Hepatocyte (in vitro differentiated cells): ENCODE results near the gene ALAD. TPM values are rescaled to one million over a fixed set of nuclear protein-coding genes. Genes with fewer than 3 reads are reported as not detected.

Experiments used
- DNase-seq: peaks from one replicate; pipeline ENCODE4 v3.0.0-alpha.2; 2016; ENCODE audit warnings: low spot score
- H2AFZ ChIP-seq: fragments of 200-600 bp; sonication (generic); 2 replicates; pipeline ENCODE4 v1.6.0; 2016; ENCODE audit warnings: antibody characterized with exemption, mild to moderate bottlenecking
- H3K27ac ChIP-seq: fragments of 200-600 bp; sonication (generic); 2 replicates; pipeline ENCODE4 v1.5.1; 2016; ENCODE audit warnings: mild to moderate bottlenecking
- H3K27me3 ChIP-seq: fragments of 200-600 bp; sonication (generic); 2 replicates; pipeline ENCODE4 v1.6.1; 2016
- H3K36me3 ChIP-seq: fragments of 200-600 bp; sonication (generic); replicated peaks from 2 replicates; pipeline ENCODE4 v1.5.1; 2016; ENCODE audit warnings: low read depth; ENCODE audit not compliant: insufficient read depth
- H3K4me1 ChIP-seq: fragments of 200-600 bp; sonication (generic); 2 replicates; pipeline ENCODE4 v1.5.1; 2016; ENCODE audit warnings: mild to moderate bottlenecking, moderate library complexity; ENCODE audit not compliant: insufficient read depth
- H3K4me2 ChIP-seq: fragments of 200-600 bp; sonication (generic); 2 replicates; pipeline ENCODE4 v1.6.0; 2016
- H3K4me3 ChIP-seq: fragments of 200-600 bp; sonication (generic); 2 replicates; pipeline ENCODE4 v1.5.1; 2016; ENCODE audit warnings: mild to moderate bottlenecking
- H3K79me2 ChIP-seq: fragments of 200-600 bp; sonication (generic); 2 replicates; pipeline ENCODE4 v1.6.0; 2017; ENCODE audit warnings: mild to moderate bottlenecking
- H3K9me2 ChIP-seq: fragments of 200-600 bp; sonication (generic); replicated peaks from 2 replicates; pipeline ENCODE4 v1.6.0; 2017; ENCODE audit warnings: mild to moderate bottlenecking; ENCODE audit not compliant: insufficient read depth
- H3K9me3 ChIP-seq: fragments of 200-600 bp; sonication (generic); 2 replicates; pipeline ENCODE4 v1.5.1; 2016; ENCODE audit warnings: low read depth, mild to moderate bottlenecking
- H4K20me1 ChIP-seq: fragments of 200-600 bp; sonication (generic); 2 replicates; pipeline ENCODE4 v1.6.0; 2016; ENCODE audit warnings: mild to moderate bottlenecking; ENCODE audit not compliant: insufficient read depth, poor library complexity, severe bottlenecking
- EZH2 ChIP-seq: fragments of 200-600 bp; sonication (generic); IDR thresholded peaks from 2 replicates; pipeline ENCODE4 v1.6.1; 2016; ENCODE audit warnings: antibody characterized with exemption, mild to moderate bottlenecking, borderline replicate concordance
- EZH2phosphoT487 ChIP-seq: fragments of 200-600 bp; sonication (generic); IDR thresholded peaks from one replicate; pipeline ENCODE4 v1.6.1; 2018; ENCODE audit warnings: antibody characterized with exemption, mild to moderate bottlenecking, low read depth, moderate library complexity; ENCODE audit not compliant: unreplicated experiment, severe bottlenecking
- WGBS: methylation state at CpG from one replicate; pipeline ENCODE4 v1.1.6; 2016; ENCODE audit warnings: low lambda C conversion rate; ENCODE audit errors: missing lambda C conversion rate; 5-methylcytosine and 5-hydroxymethylcytosine counted together
- polyA plus RNA-seq: library from polyadenylated mRNA; unstranded; fragments of >200 nt; fragmentation: Nextera tagmentation; extraction: Ambion mirVana; gene quantifications from 2 replicates; pipeline ENCODE4 v1.2.1, GENCODE V29; 2016
- total RNA-seq: library from RNA; depleted of rRNA; stranded (reverse); fragments of >200 nt; gene quantifications from 2 replicates; pipeline ENCODE4 v1.2.3, GENCODE V29; 2014
- TF ChIP-seq, protein P1 (sequence below): fragments of 200-600 bp; sonication (generic); IDR thresholded peaks from 2 replicates; pipeline ENCODE4 v1.5.1; 2016; ENCODE audit warnings: antibody characterized with exemption, mild to moderate bottlenecking; ENCODE audit not compliant: poor library complexity

Gene ALAD
- total and polyA plus RNA-seq, 2 experiments from 2014 or later = 27.8 to 43.8 TPM

DNA sequence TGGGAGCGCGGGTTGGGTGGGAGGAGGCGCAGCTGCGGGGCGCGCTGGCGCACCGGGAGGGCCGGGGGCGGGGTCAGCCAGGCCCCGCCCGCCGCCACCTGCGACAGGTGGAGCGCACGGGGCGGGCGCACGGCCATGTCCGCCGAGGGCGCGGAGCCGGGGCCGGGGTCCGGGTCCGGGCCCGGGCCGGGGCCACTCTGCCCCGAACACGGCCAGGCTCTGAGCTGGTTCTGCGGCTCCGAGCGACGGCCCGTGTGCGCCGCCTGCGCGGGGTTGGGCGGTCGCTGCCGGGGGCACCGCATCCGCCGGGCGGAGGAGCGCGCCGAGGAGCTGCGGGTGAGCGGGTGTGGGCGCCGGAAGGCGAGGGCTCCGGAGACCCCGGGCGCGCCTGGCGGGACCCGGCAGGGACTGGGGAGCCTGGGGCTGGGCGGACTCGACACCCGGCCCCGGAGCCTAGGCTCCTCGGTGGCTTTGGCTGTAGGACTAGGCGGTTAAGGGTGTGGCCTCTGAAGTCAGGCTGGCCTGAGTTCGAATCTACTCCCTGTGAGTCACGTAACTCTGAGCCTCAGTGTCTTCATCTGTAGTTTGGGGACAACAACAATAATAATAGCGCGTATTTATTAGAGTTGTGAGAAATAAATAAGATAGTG lies 51.5 kb downstream of the ALAD start, which contains the start of gene BSPRY:
Gene BSPRY, plus strand, starts transcription at position 97 of the 650 bp plus-strand sequence. Its CDS starts 39 bp downstream, at position 136.
- H3K79me2 ChIP-seq = no peaks in the 10 kb centered on the region
- peaks cover 20% of the 10 kb centered on the region for H3K27me3 ChIP-seq
- 3% methylated on average over 38 of the region's 71 CpGs for WGBS
- TF ChIP-seq, protein P1, sequence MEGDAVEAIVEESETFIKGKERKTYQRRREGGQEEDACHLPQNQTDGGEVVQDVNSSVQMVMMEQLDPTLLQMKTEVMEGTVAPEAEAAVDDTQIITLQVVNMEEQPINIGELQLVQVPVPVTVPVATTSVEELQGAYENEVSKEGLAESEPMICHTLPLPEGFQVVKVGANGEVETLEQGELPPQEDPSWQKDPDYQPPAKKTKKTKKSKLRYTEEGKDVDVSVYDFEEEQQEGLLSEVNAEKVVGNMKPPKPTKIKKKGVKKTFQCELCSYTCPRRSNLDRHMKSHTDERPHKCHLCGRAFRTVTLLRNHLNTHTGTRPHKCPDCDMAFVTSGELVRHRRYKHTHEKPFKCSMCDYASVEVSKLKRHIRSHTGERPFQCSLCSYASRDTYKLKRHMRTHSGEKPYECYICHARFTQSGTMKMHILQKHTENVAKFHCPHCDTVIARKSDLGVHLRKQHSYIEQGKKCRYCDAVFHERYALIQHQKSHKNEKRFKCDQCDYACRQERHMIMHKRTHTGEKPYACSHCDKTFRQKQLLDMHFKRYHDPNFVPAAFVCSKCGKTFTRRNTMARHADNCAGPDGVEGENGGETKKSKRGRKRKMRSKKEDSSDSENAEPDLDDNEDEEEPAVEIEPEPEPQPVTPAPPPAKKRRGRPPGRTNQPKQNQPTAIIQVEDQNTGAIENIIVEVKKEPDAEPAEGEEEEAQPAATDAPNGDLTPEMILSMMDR = no peak
- peak; percentile 44 for TF ChIP-seq EZH2
- no peak within 1 kb of the TSS for H3K27ac ChIP-seq
- no peaks in the 10 kb centered on the region for H3K9me3 ChIP-seq
- peak within 1 kb of the TSS; percentile 63 for H2AFZ ChIP-seq
- H3K4me3 ChIP-seq = peak within 1 kb of the TSS; percentile 58
- no peaks in the 10 kb centered on the region for H4K20me1 ChIP-seq
- DNase-seq = peak; percentile 77
- no peaks in the 10 kb centered on the region for H3K9me2 ChIP-seq
- H3K36me3 ChIP-seq = no peaks in the 10 kb centered on the region
- H3K4me2 ChIP-seq = peak within 1 kb of the TSS; percentile 92
- H3K4me1 ChIP-seq = peaks cover 9% of the 10 kb centered on the region

DNA sequence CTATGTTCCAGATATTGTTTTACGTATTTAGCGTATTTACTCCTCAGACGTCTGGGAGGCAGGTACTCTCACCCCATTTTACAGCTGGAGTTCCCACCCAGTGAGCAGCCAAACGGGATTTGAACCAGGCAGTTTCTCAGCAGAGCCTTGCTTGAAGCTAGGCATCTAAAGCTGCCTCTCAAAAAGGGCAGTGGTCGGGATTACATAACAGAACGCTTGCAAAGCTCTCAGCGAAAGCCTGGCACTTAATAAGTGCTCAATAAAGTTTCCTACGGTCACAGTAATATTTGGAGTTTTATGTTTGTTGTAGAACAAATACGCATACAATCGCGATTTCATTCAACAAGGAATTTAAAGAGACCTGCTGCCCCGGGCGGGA lies 52.0 kb downstream of the ALAD start:
- peak overlapping the region; percentile 92 for H3K4me2 ChIP-seq
- peaks cover 9% of the 10 kb centered on the region for H3K4me1 ChIP-seq
- peak overlapping the region; percentile 58 for H3K4me3 ChIP-seq
- H4K20me1 ChIP-seq = no peaks in the 10 kb centered on the region
- H3K9me3 ChIP-seq = no peaks in the 10 kb centered on the region
- peak; percentile 37 for TF ChIP-seq EZH2
- TF ChIP-seq EZH2phosphoT487 = no peak
- peak overlapping the region; percentile 44 for H2AFZ ChIP-seq
- H3K27ac ChIP-seq = no peak overlapping the region
- 14% methylated on average over 13 of the region's 13 CpGs for WGBS
- H3K27me3 ChIP-seq = peaks cover 20% of the 10 kb centered on the region
- DNase-seq = no peak
- H3K36me3 ChIP-seq = no peaks in the 10 kb centered on the region
- H3K79me2 ChIP-seq = no peaks in the 10 kb centered on the region
- H3K9me2 ChIP-seq = no peaks in the 10 kb centered on the region

DNA sequence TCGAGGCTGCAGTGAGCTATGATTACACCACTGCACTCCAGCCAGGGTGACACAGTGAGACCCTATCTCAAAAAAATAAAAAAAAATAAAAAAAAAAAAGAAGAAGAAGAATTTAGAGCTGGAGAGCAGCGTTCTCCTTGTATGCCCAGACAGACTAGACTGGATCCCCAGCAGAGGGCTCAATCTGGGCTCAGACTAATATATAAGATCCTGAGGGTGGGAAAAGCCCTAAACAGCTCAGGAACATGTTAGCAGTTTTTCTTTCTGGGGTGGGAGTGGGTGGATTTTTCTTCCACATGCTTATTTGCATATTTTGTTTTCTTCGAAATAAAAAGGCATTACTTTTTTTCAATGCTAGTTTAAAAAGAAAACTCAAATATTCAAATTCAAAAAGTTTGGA lies 52.6 kb downstream of the ALAD start:
- WGBS = 97% methylated on average over 3 of the region's 3 CpGs
- TF ChIP-seq EZH2 (no peak), EZH2phosphoT487 (no peak)
- TF ChIP-seq, protein P1 = no peak
- Histone ChIP-seq H3K9me3 (no peaks in the 10 kb centered on the region), H3K27ac (no peak overlapping the region), H3K27me3 (peaks cover 20% of the 10 kb centered on the region), H3K4me3 (no peak overlapping the region), H3K9me2 (no peaks in the 10 kb centered on the region), H3K36me3 (no peaks in the 10 kb centered on the region), H2AFZ (no peak overlapping the region), H3K4me1 (peaks cover 9% of the 10 kb centered on the region), H3K4me2 (no peak overlapping the region), H3K79me2 (no peaks in the 10 kb centered on the region), H4K20me1 (no peaks in the 10 kb centered on the region)
- DNase-seq = no peak

DNA sequence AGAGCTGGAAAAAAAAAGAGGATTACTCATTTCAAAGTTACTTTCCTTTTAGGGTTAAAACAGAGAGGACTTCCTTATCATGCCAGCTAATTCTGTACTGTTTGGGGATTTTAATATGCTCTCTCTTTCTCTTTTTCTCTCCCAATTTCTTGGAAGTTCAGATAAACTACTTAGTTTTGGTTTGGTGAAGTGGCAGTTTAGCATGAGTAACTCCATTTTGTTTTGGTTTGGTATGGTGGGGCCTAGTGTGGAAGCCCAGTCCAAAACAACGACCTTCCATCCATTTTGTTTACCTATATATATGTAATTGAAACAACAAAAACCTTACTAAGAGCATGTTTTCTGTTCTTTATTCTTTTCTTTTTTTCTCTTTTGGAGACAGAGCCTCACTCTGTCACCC lies 55.4 kb downstream of the ALAD start:
- peaks cover 9% of the 10 kb centered on the region for H3K4me1 ChIP-seq
- no peak for DNase-seq
- H3K36me3 ChIP-seq = no peaks in the 10 kb centered on the region
- no peak overlapping the region for H3K4me2 ChIP-seq
- no peaks in the 10 kb centered on the region for H3K9me2 ChIP-seq
- no peak overlapping the region for H3K27ac ChIP-seq
- peaks cover 13% of the 10 kb centered on the region for H3K27me3 ChIP-seq
- no peaks in the 10 kb centered on the region for H4K20me1 ChIP-seq
- no peak overlapping the region for H2AFZ ChIP-seq
- no peak overlapping the region for H3K4me3 ChIP-seq
- no peaks in the 10 kb centered on the region for H3K9me3 ChIP-seq
- no peaks in the 10 kb centered on the region for H3K79me2 ChIP-seq
- TF ChIP-seq, protein P1 = no peak
- TF ChIP-seq EZH2 (no peak), EZH2phosphoT487 (no peak)
- 48% methylated on average over 1 of the region's 1 CpG for WGBS
